ENCODE data around the gene SOX15. TPM values are rescaled to one million over a fixed set of nuclear protein-coding genes. Genes with fewer than 3 reads are reported as not detected.
A peak's percentile ranks its signal among the peaks of the same experiment; 100 is the strongest.

Gene SOX15
- total and polyA plus RNA-seq, 2 of the 4 experiments (the other 2 are of a cell fraction) = 0.18 to 0.62 TPM

DNA sequence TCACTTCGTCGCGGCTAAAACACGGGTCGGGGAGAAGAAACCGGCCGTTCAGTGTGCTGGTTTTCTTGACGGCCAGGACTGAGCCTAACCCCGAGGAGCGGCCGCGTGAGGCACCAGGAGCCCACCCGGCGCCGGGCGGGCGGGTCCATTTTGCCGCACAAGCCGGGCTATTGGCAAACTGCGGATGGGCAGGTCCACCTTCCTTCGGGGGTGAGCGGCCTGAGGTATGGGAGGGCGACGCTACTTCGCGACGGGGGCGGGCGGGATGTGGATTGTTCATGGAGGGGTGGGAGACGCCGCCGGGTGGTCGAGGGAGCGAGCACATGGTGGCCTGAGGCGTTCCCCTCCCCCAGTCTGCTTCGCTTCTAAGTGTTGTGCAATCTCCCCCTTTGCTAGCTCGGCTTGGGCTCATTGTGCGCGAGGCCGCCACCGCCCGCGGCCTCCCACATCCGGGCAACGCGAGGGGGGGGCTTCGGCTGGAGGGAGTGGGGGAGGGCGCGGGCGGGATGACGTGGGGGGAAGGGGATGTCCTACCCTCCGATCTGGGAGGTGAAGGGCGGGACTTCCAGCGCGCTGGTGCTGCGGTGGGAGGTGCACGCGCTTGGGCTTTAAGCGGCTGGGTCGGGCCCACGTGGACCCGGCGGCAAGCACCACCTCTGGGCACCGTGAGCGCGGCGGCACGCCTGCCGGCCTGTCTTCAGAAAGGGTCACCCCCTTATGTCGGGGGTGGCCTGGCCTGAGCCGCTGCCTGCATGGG is 16.4 kb downstream of the SOX15 start:
- H3K4me1 ChIP-seq (ENCODE audit: control insufficient read depth, insufficient read depth, low read length) = peaks cover 8% of the 10 kb centered on the region
- H2AK5ac ChIP-seq (ENCODE audit: low read depth, low read length) = peak overlapping the region; percentile 99
- H2BK5ac ChIP-seq (ENCODE audit: low read depth, low read length, poor library complexity, severe bottlenecking) = peak overlapping the region; percentile 78
- in situ Hi-C loops (cut with MboI; ENCODE audit: low sequenced_read_pairs) = no loop called here
- H4K8ac ChIP-seq (ENCODE audit: low read depth in 2 of 2, low read length in 2 of 2) = peak overlapping the region; percentile 73 to 81; a peak in 3 of 4 replicates
- H4K5ac ChIP-seq (ENCODE audit: low read depth, low read length) = peak overlapping the region; percentile 32; the same call in 1 of the 2 replicates
- H2AK9ac ChIP-seq (replicated peaks; ENCODE audit: low read depth, low read length, poor library complexity) = peak overlapping the region; percentile 99
- H3K9me1 ChIP-seq (ENCODE audit: insufficient read depth, low read length) = peaks cover 9% of the 10 kb centered on the region; the same call in 1 of the 2 replicates
- peak; percentile 52 for ATAC-seq (ENCODE audit: low read depth)
- peak overlapping the region; percentile 95 for H3K9ac ChIP-seq (ENCODE audit: low read depth, low read length)
- ChIA-PET POLR2A (ENCODE audit: unreplicated experiment) (interaction anchor here (0.6 to 2.2 kb wide), 7 partner anchors 8 to 546 kb away, joined by 3 to 12 read pairs (median 4); partner anchors contain the start of genes MPDU1 and TMEM256), CTCF (interaction anchor here (0.7 to 1.2 kb wide), 3 partner anchors 13 to 61 kb away, joined by 3 to 4 read pairs (median 4); no protein-coding TSS in a partner anchor)
- peak overlapping the region; percentile 91; the same call in 1 of the 2 replicates for H3K23ac ChIP-seq (ENCODE audit: low read depth, low read length)
- peak; percentile 90 for DNase-seq
- dilution Hi-C loops (cut with HindIII; ENCODE audit: low sequenced_read_pairs, unreplicated experiment) = no loop called here
- no peaks in the 10 kb centered on the region for H3K27me3 ChIP-seq (ENCODE audit: control insufficient read depth, insufficient read depth, low read length)
- H2BK15ac ChIP-seq (ENCODE audit: low read depth, low read length) = no peak overlapping the region
- intact Hi-C loops (cut with micrococcal nuclease) = loop anchor here (5.0 kb wide), 1 partner anchor 269 kb away; no protein-coding TSS in a partner anchor
- peak overlapping the region; percentile 92 for H3K4ac ChIP-seq (ENCODE audit: low read depth, low read length)
- H2AFZ ChIP-seq (replicated peaks; ENCODE audit: low read length, poor library complexity) = peak overlapping the region; percentile 68
- peaks cover 10 to 62% of the 10 kb centered on the region in 2 experiments; a peak in 3 of 4 replicates for H3K79me1 ChIP-seq (ENCODE audit: low read depth in 1 of 2, low read length in 2 of 2)
- WGBS, 2 experiments (ENCODE audit: extremely low coverage in 2 of 2, insufficient read length in 1 of 2) = 0% methylated on average over 13 of the region's 71 CpGs; no CpG with 5 or more reads in 1 of the 2 experiments
- peak overlapping the region; percentile 1; the same call in 1 of the 2 replicates for H3K18ac ChIP-seq (ENCODE audit: low read depth, low read length)
- peak overlapping the region; percentile 97 for H3K14ac ChIP-seq (replicated peaks; ENCODE audit: low read depth, low read length)
- peak overlapping the region; percentile 83 for H3K4me2 ChIP-seq (ENCODE audit: low read depth, low read length)
- H3K9me3 ChIP-seq (ENCODE audit: control insufficient read depth, insufficient read depth, low read length) = no peaks in the 10 kb centered on the region
- H4K20me1 ChIP-seq (ENCODE audit: insufficient read depth, low read length) = peaks cover 59% of the 10 kb centered on the region
- H4K91ac ChIP-seq (ENCODE audit: insufficient read depth, low read depth, low read length) = peak overlapping the region; percentile 94
- no TSS peak for BruUV-seq (replicated peaks)
- peak overlapping the region; percentile 6; the same call in 1 of the 2 replicates for H2BK120ac ChIP-seq (ENCODE audit: low read depth, low read length)
- H3K36me3 ChIP-seq (ENCODE audit: control insufficient read depth, insufficient read depth, low read length) = peaks cover 63% of the 10 kb centered on the region
- no peak overlapping the region for H2BK20ac ChIP-seq (ENCODE audit: low read depth, low read length)
- peak overlapping the region; percentile 77 for H3K4me3 ChIP-seq (ENCODE audit: insufficient read depth, low read depth, low read length)
- peak overlapping the region; percentile 81 for H3K56ac ChIP-seq (ENCODE audit: extremely low read depth, insufficient read depth, low read length)
- peak overlapping the region; percentile 97 for H3K27ac ChIP-seq (ENCODE audit: insufficient read depth, low read length)
- TF ChIP-seq MAZ (IDR thresholded peaks at IDR 0.05; ENCODE audit: borderline replicate concordance, low read depth, low read length) (peak; percentile 98), MAFK (IDR thresholded peaks at IDR 0.05; ENCODE audit: low read depth, low read length) (no peak), SMC3 (IDR thresholded peaks at IDR 0.05; ENCODE audit: low read depth, low read length) (no peak), RCOR1 (IDR thresholded peaks at IDR 0.05; ENCODE audit: insufficient replicate concordance, low read length) (no peak), NFE2L2 (IDR thresholded peaks at IDR 0.05; ENCODE audit: low read depth, low read length) (no peak), CEBPB (IDR thresholded peaks at IDR 0.05; ENCODE audit: low read depth, low read length) (peak; percentile 99), MXI1 (IDR thresholded peaks at IDR 0.05; ENCODE audit: borderline replicate concordance, low read depth, low read length) (peak; percentile 98), RAD21 (IDR thresholded peaks at IDR 0.05; ENCODE audit: low read length) (no peak), POLR2A (IDR thresholded peaks at IDR 0.05; ENCODE audit: low read depth, low read length) (peak; percentile 37; the same call in 1 of the 2 replicates), BHLHE40 (IDR thresholded peaks at IDR 0.05; ENCODE audit: low read depth, low read length) (no peak), FOS (IDR thresholded peaks at IDR 0.05; ENCODE audit: low read depth, low read length) (no peak)
- TF ChIP-seq, protein P1, sequence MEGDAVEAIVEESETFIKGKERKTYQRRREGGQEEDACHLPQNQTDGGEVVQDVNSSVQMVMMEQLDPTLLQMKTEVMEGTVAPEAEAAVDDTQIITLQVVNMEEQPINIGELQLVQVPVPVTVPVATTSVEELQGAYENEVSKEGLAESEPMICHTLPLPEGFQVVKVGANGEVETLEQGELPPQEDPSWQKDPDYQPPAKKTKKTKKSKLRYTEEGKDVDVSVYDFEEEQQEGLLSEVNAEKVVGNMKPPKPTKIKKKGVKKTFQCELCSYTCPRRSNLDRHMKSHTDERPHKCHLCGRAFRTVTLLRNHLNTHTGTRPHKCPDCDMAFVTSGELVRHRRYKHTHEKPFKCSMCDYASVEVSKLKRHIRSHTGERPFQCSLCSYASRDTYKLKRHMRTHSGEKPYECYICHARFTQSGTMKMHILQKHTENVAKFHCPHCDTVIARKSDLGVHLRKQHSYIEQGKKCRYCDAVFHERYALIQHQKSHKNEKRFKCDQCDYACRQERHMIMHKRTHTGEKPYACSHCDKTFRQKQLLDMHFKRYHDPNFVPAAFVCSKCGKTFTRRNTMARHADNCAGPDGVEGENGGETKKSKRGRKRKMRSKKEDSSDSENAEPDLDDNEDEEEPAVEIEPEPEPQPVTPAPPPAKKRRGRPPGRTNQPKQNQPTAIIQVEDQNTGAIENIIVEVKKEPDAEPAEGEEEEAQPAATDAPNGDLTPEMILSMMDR (conservative IDR thresholded peaks at IDR 0.05; ENCODE audit: low read depth, low read length) = no peak
- TF ChIP-seq, protein P2, sequence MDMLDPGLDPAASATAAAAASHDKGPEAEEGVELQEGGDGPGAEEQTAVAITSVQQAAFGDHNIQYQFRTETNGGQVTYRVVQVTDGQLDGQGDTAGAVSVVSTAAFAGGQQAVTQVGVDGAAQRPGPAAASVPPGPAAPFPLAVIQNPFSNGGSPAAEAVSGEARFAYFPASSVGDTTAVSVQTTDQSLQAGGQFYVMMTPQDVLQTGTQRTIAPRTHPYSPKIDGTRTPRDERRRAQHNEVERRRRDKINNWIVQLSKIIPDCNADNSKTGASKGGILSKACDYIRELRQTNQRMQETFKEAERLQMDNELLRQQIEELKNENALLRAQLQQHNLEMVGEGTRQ (IDR thresholded peaks at IDR 0.05; ENCODE audit: low read depth, low read length) = no peak
